GM10847 (cell line): Measurements from ENCODE around the gene WDR27.

Experiments
- POLR2A ChIP-seq: IDR thresholded peaks from 2 replicates; pipeline ENCODE4 v1.6.1; 2011; ENCODE audit not compliant: insufficient read length; ENCODE audit errors: extremely low read depth

The WDR27 gene

GRCh38 chr6:169489563-169490245 lies 212.1 kb downstream of the WDR27 start:
- TF ChIP-seq POLR2A: no peak

- TF ChIP-seq POLR2A: no peak
These were observed 214.0 kb downstream of the WDR27 start for GRCh38 chr6:169487579-169488436.

GRCh38 chr6:169479783-169480495 lies 221.9 kb downstream of the WDR27 start:
- TF ChIP-seq POLR2A: no peak

- no peak for TF ChIP-seq POLR2A
These were observed 227.5 kb downstream of the WDR27 start for GRCh38 chr6:169474362-169474761.

- TF ChIP-seq POLR2A: no peak
These were observed 228.2 kb downstream of the WDR27 start for GRCh38 chr6:169473663-169474062.

GRCh38 chr6:169472786-169473416 lies 228.9 kb downstream of the WDR27 start:
- no peak for TF ChIP-seq POLR2A

- TF ChIP-seq POLR2A: no peak
These were observed 231.0 kb downstream of the WDR27 start for GRCh38 chr6:169470790-169471189.

GRCh38 chr6:169469028-169469427 lies 232.8 kb downstream of the WDR27 start:
- TF ChIP-seq POLR2A: no peak

- no peak for TF ChIP-seq POLR2A
These were observed 244.1 kb downstream of the WDR27 start for GRCh38 chr6:169457762-169458161.

- no peak for TF ChIP-seq POLR2A
These were observed 245.0 kb downstream of the WDR27 start for GRCh38 chr6:169456840-169457239.

- no peak for TF ChIP-seq POLR2A
These were observed 246.4 kb downstream of the WDR27 start for GRCh38 chr6:169455470-169455869.

- TF ChIP-seq POLR2A: no peak
These were observed 247.0 kb downstream of the WDR27 start for GRCh38 chr6:169454872-169455204.

GRCh38 chr6:169454204-169454871 lies 247.5 kb downstream of the WDR27 start:
- TF ChIP-seq POLR2A: no peak

GRCh38 chr6:169452869-169453620 lies 248.8 kb downstream of the WDR27 start:
- no peak for TF ChIP-seq POLR2A

GRCh38 chr6:169452117-169452868 lies 249.5 kb downstream of the WDR27 start:
- no peak for TF ChIP-seq POLR2A
